PC-3 (cell line): ENCODE data around the gene TNNC2. TPM values are rescaled to one million over a fixed set of nuclear protein-coding genes. Genes with fewer than 3 reads are reported as not detected.

ENCODE experiments used
- ATAC-seq: fragments of 200-7000 bp; cut with Tn5 transposase; 2 replicates; pipeline ENCODE4 v1.9.1; 2020; ENCODE audit warnings: mild to moderate bottlenecking, moderate library complexity
- BruUV-seq: library from RNA; stranded (reverse); fragments of 400-500 nt; replicated peaks from 2 replicates; lab custom pipeline; 2021; lab: Mats Ljungman, UMichigan
- CTCF ChIA-PET: fragments of 300-600 bp; sonication (Branson Sonifier 250); formaldehyde crosslinking; loops from one replicate; lab custom pipeline; 2022; ENCODE audit warnings: antibody characterized with exemption; lab: Charles Lee
- POLR2A ChIA-PET: fragments of 300-600 bp; sonication (Branson Sonifier 250); formaldehyde crosslinking; loops from one replicate; lab custom pipeline; 2022; ENCODE audit warnings: antibody characterized with exemption; ENCODE audit not compliant: unreplicated experiment; lab: Charles Lee
- DNase-seq: peaks from one replicate; pipeline ENCODE4 v3.0.0-alpha.2; 2015
- H2AFZ ChIP-seq: fragments of 300-600 bp; sonication (generic); 2 replicates; pipeline ENCODE4 v1.6.0; 2016; ENCODE audit warnings: antibody characterized with exemption, low read length
- H3F3A ChIP-seq: fragments of 300-600 bp; sonication (generic); one replicate; pipeline ENCODE4 v1.6.0; 2017; ENCODE audit warnings: antibody characterized with exemption, low read length, control low read depth, mild to moderate bottlenecking; ENCODE audit not compliant: unreplicated experiment
- H3K27ac ChIP-seq: fragments of 300-600 bp; sonication (generic); 2 replicates; pipeline ENCODE4 v1.5.1; 2016; ENCODE audit warnings: mild to moderate bottlenecking, low read length
- H3K27me3 ChIP-seq: fragments of 300-600 bp; sonication (generic); 2 replicates; pipeline ENCODE4 v1.6.1; 2016; ENCODE audit warnings: low read length, mixed read lengths
- H3K36me3 ChIP-seq: fragments of 300-600 bp; sonication (generic); 2 replicates; pipeline ENCODE4 v1.6.1; 2016; ENCODE audit warnings: low read depth, mixed run types, low read length, mixed read lengths
- H3K4me1 ChIP-seq: fragments of 300-600 bp; sonication (generic); 2 replicates; pipeline ENCODE4 v1.5.1; 2016; ENCODE audit warnings: low read length; ENCODE audit not compliant: insufficient read depth
- H3K4me2 ChIP-seq: fragments of 300-600 bp; sonication (generic); 2 replicates; pipeline ENCODE4 v1.6.0; 2016; ENCODE audit warnings: low read length
- H3K4me3 ChIP-seq: fragments of 300-600 bp; sonication (generic); 2 replicates; pipeline ENCODE4 v1.5.1; 2016; ENCODE audit warnings: mild to moderate bottlenecking, low read length, mixed read lengths
- H3K79me2 ChIP-seq: fragments of 300-600 bp; sonication (generic); 2 replicates; pipeline ENCODE4 v1.6.1; 2017; ENCODE audit warnings: low read length, mixed read lengths
- H3K9ac ChIP-seq: fragments of 300-600 bp; sonication (generic); 2 replicates; pipeline ENCODE4 v1.6.0; 2016; ENCODE audit warnings: mild to moderate bottlenecking, low read length
- H3K9me2 ChIP-seq: fragments of 300-600 bp; sonication (generic); replicated peaks from 2 replicates; pipeline ENCODE4 v1.6.1; 2016; ENCODE audit warnings: mixed run types, low read length, mixed read lengths
- H3K9me3 ChIP-seq: fragments of 300-600 bp; sonication (generic); 2 replicates; pipeline ENCODE4 v1.6.1; 2016; ENCODE audit warnings: low read length, mixed read lengths
- H4K20me1 ChIP-seq: fragments of 300-600 bp; sonication (generic); 2 replicates; pipeline ENCODE4 v1.6.1; 2016; ENCODE audit warnings: low read length, mixed read lengths
- CTCF ChIP-seq: fragments of 300-600 bp; sonication (generic); conservative IDR thresholded peaks from 2 replicates; pipeline ENCODE4 v1.5.1; 2017; ENCODE audit warnings: antibody characterized with exemption, low read depth, mild to moderate bottlenecking, low read length
- EZH2 ChIP-seq: fragments of 300-600 bp; sonication (generic); IDR thresholded peaks from one replicate; pipeline ENCODE4 v1.6.1; 2017; ENCODE audit warnings: antibody characterized with exemption, mild to moderate bottlenecking, low read length; ENCODE audit not compliant: unreplicated experiment
- EZH2phosphoT487 ChIP-seq: fragments of 300-600 bp; sonication (generic); IDR thresholded peaks from 2 replicates; pipeline ENCODE4 v1.6.1; 2018; ENCODE audit warnings: mild to moderate bottlenecking, antibody characterized with exemption, low read length, borderline replicate concordance
- intact Hi-C: fragments of 100-400 bp; cut with micrococcal nuclease; formaldehyde crosslinking; loops from 2 replicates; pipeline ENCODE4 v1.9.0; 2023
- total RNA-seq: library from RNA; depleted of rRNA; stranded (reverse); fragments of >200 nt; gene quantifications from 2 replicates; pipeline ENCODE4 v1.2.3, GENCODE V29; 2014

Gene TNNC2
- total RNA-seq, 1 experiment from 2014 or later = not detected

GRCh38 chr20:45788351-45788750, 38.8 kb downstream of the TNNC2 start:
- H3K9me3 ChIP-seq = no peaks in the 10 kb centered on the region
- intact Hi-C loops = no loop called here
- TF ChIP-seq EZH2phosphoT487 (no peak), EZH2 (no peak), CTCF (no peak)
- ChIA-PET CTCF (no interaction called here), POLR2A (no interaction called here)
- no peaks in the 10 kb centered on the region for H3K36me3 ChIP-seq
- H4K20me1 ChIP-seq = no peaks in the 10 kb centered on the region
- H2AFZ ChIP-seq = no peak overlapping the region
- no peaks in the 10 kb centered on the region for H3K9me2 ChIP-seq
- peak overlapping the region; percentile 35 for H3K9ac ChIP-seq
- peaks cover 45% of the 10 kb centered on the region for H3K4me1 ChIP-seq
- H3K4me3 ChIP-seq = no peak overlapping the region
- no peak for DNase-seq
- peak overlapping the region; percentile 36; the same call in 1 of the 2 replicates for H3K4me2 ChIP-seq
- no peaks in the 10 kb centered on the region for H3F3A ChIP-seq
- no peak for ATAC-seq
- peaks cover 19% of the 10 kb centered on the region for H3K79me2 ChIP-seq
- BruUV-seq = no TSS peak
- peak overlapping the region; percentile 90 for H3K27ac ChIP-seq
- H3K27me3 ChIP-seq = no peaks in the 10 kb centered on the region

GRCh38 chr20:45783656-45784294, 43.3 kb downstream of the TNNC2 start:
- no TSS peak for BruUV-seq
- Histone ChIP-seq H3K4me1 (peaks cover 78% of the 10 kb centered on the region), H2AFZ (no peak overlapping the region), H3K9ac (peak overlapping the region; percentile 67), H3K27me3 (no peaks in the 10 kb centered on the region), H3K4me2 (peak overlapping the region; percentile 58), H3K27ac (peak overlapping the region; percentile 99), H3K9me3 (no peaks in the 10 kb centered on the region), H4K20me1 (no peaks in the 10 kb centered on the region), H3K9me2 (no peaks in the 10 kb centered on the region), H3K4me3 (no peak overlapping the region), H3K79me2 (no peaks in the 10 kb centered on the region), H3K36me3 (no peaks in the 10 kb centered on the region), H3F3A (peaks cover 19% of the 10 kb centered on the region)
- ATAC-seq (no peak; the same call in 1 of the 2 replicates), DNase-seq (peak; percentile 66)
- intact Hi-C loops = no loop called here
- ChIA-PET POLR2A (interaction anchor here (0.6 kb wide), 2 partner anchors 8 to 155 kb away, joined by 3 read pairs; no protein-coding TSS in a partner anchor), CTCF (interaction anchor here (0.5 to 1.4 kb wide), 3 partner anchors 13 to 239 kb away, joined by 3 to 4 read pairs (median 3); no protein-coding TSS in a partner anchor)
- TF ChIP-seq CTCF (no peak), EZH2phosphoT487 (no peak), EZH2 (no peak)

- H3K9me3 ChIP-seq = no peaks in the 10 kb centered on the region
- POLR2A ChIA-PET = interaction anchor here (0.6 kb wide), 1 partner anchor 9 kb away, joined by 3 read pairs; no protein-coding TSS in a partner anchor
- no peaks in the 10 kb centered on the region for H3K79me2 ChIP-seq
- no peaks in the 10 kb centered on the region for H4K20me1 ChIP-seq
- H3K9ac ChIP-seq = peak overlapping the region; percentile 85
- peaks cover 26% of the 10 kb centered on the region for H3F3A ChIP-seq
- no peaks in the 10 kb centered on the region for H3K27me3 ChIP-seq
- intact Hi-C loops = no loop called here
- H3K4me3 ChIP-seq = no peak overlapping the region
- BruUV-seq = no TSS peak
- no peaks in the 10 kb centered on the region for H3K9me2 ChIP-seq
- no peak overlapping the region for H2AFZ ChIP-seq
- H3K36me3 ChIP-seq = no peaks in the 10 kb centered on the region
- H3K4me2 ChIP-seq = peak overlapping the region; percentile 58
- ATAC-seq = peak; percentile 31
- H3K4me1 ChIP-seq = peaks cover 77% of the 10 kb centered on the region
- CTCF ChIA-PET = interaction anchor here (1.4 kb wide), 1 partner anchor 12 kb away, joined by 4 read pairs; no protein-coding TSS in a partner anchor
- TF ChIP-seq CTCF (no peak), EZH2phosphoT487 (no peak), EZH2 (no peak)
- peak; percentile 94 for DNase-seq
- peak overlapping the region; percentile 99 for H3K27ac ChIP-seq
These were observed 44.2 kb downstream of the TNNC2 start for GRCh38 chr20:45782890-45783289.
